Activated CD8-positive, alpha-beta T cell treated with anti-CD3 and anti-CD28 coated beads for 36 hours (primary cell): ENCODE data around the gene KCTD15. TPM values are rescaled to one million over a fixed set of nuclear protein-coding genes. Genes with fewer than 3 reads are reported as not detected.

Experiments
- ATAC-seq: fragments of 200-7000 bp; cut with Tn5 transposase; one replicate; pipeline ENCODE4 v1.10.0; 2021; ENCODE audit warnings: mild to moderate bottlenecking, moderate library complexity
- CTCF ChIA-PET: fragments of 350-600 bp; sonication (Branson Sonifier 250); formaldehyde crosslinking; loops from one replicate; lab custom pipeline; 2021; ENCODE audit warnings: antibody characterized with exemption; lab: Charles Lee
- POLR2A ChIA-PET: fragments of 350-600 bp; sonication (Branson Sonifier 250); formaldehyde crosslinking; loops from one replicate; lab custom pipeline; 2021; ENCODE audit warnings: antibody characterized with exemption; lab: Charles Lee
- DNase-seq: peaks from one replicate; pipeline ENCODE4 v3.0.0-alpha.2; 2020
- H3K27ac Mint-ChIP-seq: one replicate; pipeline ENCODE4 v1.8.0; 2021; ENCODE audit warnings: mild to moderate bottlenecking, mixed read lengths
- H3K27me3 Mint-ChIP-seq: one replicate; pipeline ENCODE4 v1.8.0; 2021; ENCODE audit warnings: mixed read lengths
- H3K36me3 Mint-ChIP-seq: one replicate; pipeline ENCODE4 v1.8.0; 2021; ENCODE audit warnings: low read depth, mixed read lengths
- H3K4me1 Mint-ChIP-seq: one replicate; pipeline ENCODE4 v1.8.0; 2021; ENCODE audit warnings: low read depth, mixed read lengths
- H3K4me3 Mint-ChIP-seq: one replicate; pipeline ENCODE4 v1.8.0; 2021; ENCODE audit warnings: mild to moderate bottlenecking, moderate library complexity, mixed read lengths
- H3K9me3 Mint-ChIP-seq: one replicate; pipeline ENCODE4 v1.8.0; 2021; ENCODE audit warnings: mixed read lengths
- CTCF ChIP-seq: fragments of 200-600 bp; IDR thresholded peaks from one replicate; pipeline ENCODE4 v1.8.0; 2022; ENCODE audit warnings: antibody characterized with exemption, mild to moderate bottlenecking
- intact Hi-C: fragments of 100-400 bp; cut with micrococcal nuclease; formaldehyde crosslinking; loops from one replicate; pipeline ENCODE4 v1.10.0; 2022
- total RNA-seq, 2 experiments: library from RNA; stranded (reverse); gene quantifications; one replicate each; pipeline ENCODE4 v1.2.3, GENCODE V29; 2021

The KCTD15 gene
- total RNA-seq, 2 experiments from 2014 or later: 8.3 to 8.8 TPM

GRCh38 chr19:33749619-33750175, 47.0 kb upstream of the KCTD15 start:
- DNase-seq (no peak), ATAC-seq (no peak)
- POLR2A ChIA-PET: no interaction called here
- H3K27ac Mint-ChIP-seq: no peak overlapping the region
- H3K36me3 Mint-ChIP-seq: no peaks in the 10 kb centered on the region
- CTCF ChIA-PET: interaction anchor here (1.3 kb wide), 1 partner anchor 28 kb away, joined by 4 read pairs; no protein-coding TSS in a partner anchor
- TF ChIP-seq CTCF: no peak
- intact Hi-C loops: no loop called here
- H3K4me1 Mint-ChIP-seq: no peaks in the 10 kb centered on the region
- H3K9me3 Mint-ChIP-seq: no peaks in the 10 kb centered on the region
- no peaks in the 10 kb centered on the region for H3K27me3 Mint-ChIP-seq
- H3K4me3 Mint-ChIP-seq: no peak overlapping the region

GRCh38 chr19:33750587-33751435, 45.9 kb upstream of the KCTD15 start:
- POLR2A ChIA-PET: no interaction called here
- Mint-ChIP-seq H3K9me3 (no peaks in the 10 kb centered on the region), H3K4me3 (no peak overlapping the region), H3K4me1 (no peaks in the 10 kb centered on the region), H3K36me3 (no peaks in the 10 kb centered on the region), H3K27ac (no peak overlapping the region), H3K27me3 (no peaks in the 10 kb centered on the region)
- TF ChIP-seq CTCF: no peak
- no peak for ATAC-seq
- intact Hi-C loops: no loop called here
- no peak for DNase-seq
- CTCF ChIA-PET: interaction anchor here (1.5 kb wide), 1 partner anchor 27 kb away, joined by 5 read pairs; no protein-coding TSS in a partner anchor

GRCh38 chr19:33751436-33751770, 45.3 kb upstream of the KCTD15 start:
- CTCF ChIA-PET: interaction anchor here (1.5 kb wide), 1 partner anchor 27 kb away, joined by 5 read pairs; no protein-coding TSS in a partner anchor
- TF ChIP-seq CTCF: no peak
- no peaks in the 10 kb centered on the region for H3K36me3 Mint-ChIP-seq
- H3K27ac Mint-ChIP-seq: no peak overlapping the region
- ATAC-seq: no peak
- no peaks in the 10 kb centered on the region for H3K27me3 Mint-ChIP-seq
- POLR2A ChIA-PET: no interaction called here
- no peak for DNase-seq
- no peaks in the 10 kb centered on the region for H3K9me3 Mint-ChIP-seq
- H3K4me1 Mint-ChIP-seq: no peaks in the 10 kb centered on the region
- intact Hi-C loops: no loop called here
- H3K4me3 Mint-ChIP-seq: no peak overlapping the region

GRCh38 chr19:33752018-33752800, 44.5 kb upstream of the KCTD15 start:
- H3K9me3 Mint-ChIP-seq: no peaks in the 10 kb centered on the region
- intact Hi-C loops: no loop called here
- TF ChIP-seq CTCF: no peak

More at GRCh38 chr19:33752018-33752800, 44.5 kb upstream of the KCTD15 start:
- no peak for DNase-seq
- no peak overlapping the region for H3K27ac Mint-ChIP-seq
- no peak for ATAC-seq
- ChIA-PET CTCF (interaction anchor here (1.5 kb wide), 1 partner anchor 26 kb away, joined by 5 read pairs; no protein-coding TSS in a partner anchor), POLR2A (no interaction called here)
- H3K36me3 Mint-ChIP-seq: no peaks in the 10 kb centered on the region
- no peak overlapping the region for H3K4me3 Mint-ChIP-seq
- H3K27me3 Mint-ChIP-seq: no peaks in the 10 kb centered on the region
- H3K4me1 Mint-ChIP-seq: no peaks in the 10 kb centered on the region
